K562 (cell line): ENCODE data around the gene LEO1. TPM values are rescaled to one million over a fixed set of nuclear protein-coding genes. Genes with fewer than 3 reads are reported as not detected.

Source experiments
- ADNP ChIP-seq: fragments of 200-800 bp; sonication (Bioruptor generic); IDR thresholded peaks from 2 replicates; pipeline ENCODE4 v1.6.1; 2016; ENCODE audit warnings: missing genetic modification characterization, missing compliant biosample characterization
- ATF7 ChIP-seq: fragments of 450-650 bp; IDR thresholded peaks from 2 replicates; pipeline ENCODE4 v1.7.1; 2014; ENCODE audit warnings: mild to moderate bottlenecking, moderate library complexity
- BACH1 ChIP-seq: fragments of 200-800 bp; sonication (Bioruptor generic); IDR thresholded peaks from 2 replicates; pipeline ENCODE4 v1.6.1; 2016; ENCODE audit warnings: missing genetic modification characterization, missing compliant biosample characterization
- CBFA2T2 ChIP-seq: fragments of 450-650 bp; conservative IDR thresholded peaks from 2 replicates; pipeline ENCODE4 v1.6.1; 2017; ENCODE audit warnings: mild to moderate bottlenecking
- CCNT2 ChIP-seq: IDR thresholded peaks from 2 replicates; pipeline ENCODE4 v1.6.1; 2011; ENCODE audit warnings: borderline replicate concordance, low read depth, mild to moderate bottlenecking, moderate library complexity, mixed read lengths, low read length; ENCODE audit not compliant: insufficient read length; ENCODE audit errors: extremely low read depth
- CEBPG ChIP-seq, 3 experiments: fragments of 200-800 bp in 1 of 3; sonication (Bioruptor generic) in 1 of 3; sonication (generic) in 1 of 3; formaldehyde crosslinking in 1 of 3; IDR thresholded peaks in 2 of 3; conservative IDR thresholded peaks in 1 of 3; 2 replicates each; pipeline versions ENCODE4 v1.6.1 to v1.8.0; 2016 to 2022; ENCODE audit warnings: missing compliant biosample characterization in 2 of 3, missing genetic modification characterization in 2 of 3, mild to moderate bottlenecking in 1 of 3, missing genetic modification reagents in 1 of 3
- CHCHD3 ChIP-seq: fragments of 250-450 bp; sonication (Bioruptor Pico); IDR thresholded peaks from 2 replicates; pipeline ENCODE4 v2.1.2; 2022; ENCODE audit warnings: mild to moderate bottlenecking
- CTBP1 ChIP-seq: fragments of 450-650 bp; IDR thresholded peaks from 2 replicates; pipeline ENCODE4 v1.6.1; 2016; ENCODE audit warnings: borderline replicate concordance
- EP300 ChIP-seq: IDR thresholded peaks from 2 replicates; pipeline ENCODE4 v1.6.1; 2012; ENCODE audit warnings: low read length, improper control_type of control experiment
- EWSR1 ChIP-seq: fragments of 450-650 bp; IDR thresholded peaks from 2 replicates; pipeline ENCODE4 v1.6.1; 2018; ENCODE audit warnings: borderline replicate concordance, mild to moderate bottlenecking, low read depth, moderate library complexity; ENCODE audit not compliant: partially characterized antibody
- JUN ChIP-seq, 2 experiments: sonication (generic) in 1 of 2; formaldehyde crosslinking in 1 of 2; IDR thresholded peaks; 2 replicates each; pipeline versions ENCODE4 v1.6.1 to v1.8.0; 2012 to 2022; ENCODE audit warnings: borderline replicate concordance in 2 of 2, mild to moderate bottlenecking in 2 of 2, improper control_type of control experiment in 1 of 2, low read depth in 1 of 2, low read length in 1 of 2, missing genetic modification reagents in 1 of 2
- MED1 ChIP-seq: sonication (generic); formaldehyde crosslinking; IDR thresholded peaks from 2 replicates; pipeline ENCODE4 v1.8.1; 2023; ENCODE audit warnings: missing genetic modification reagents, borderline replicate concordance
- MTA1 ChIP-seq: fragments of 450-650 bp; IDR thresholded peaks from 2 replicates; pipeline ENCODE4 v1.6.1; 2017; ENCODE audit warnings: borderline replicate concordance
- MTA3 ChIP-seq: fragments of 450-650 bp; formaldehyde crosslinking; IDR thresholded peaks from 2 replicates; pipeline ENCODE4 v1.6.1; 2017; ENCODE audit warnings: mild to moderate bottlenecking, borderline replicate concordance
- NCOA1 ChIP-seq: fragments of 450-650 bp; IDR thresholded peaks from 2 replicates; pipeline ENCODE4 v1.6.1; 2016; ENCODE audit warnings: low read depth
- NRF1 ChIP-seq, 2 experiments: fragments of 450-650 bp; IDR thresholded peaks in 1 of 2; conservative IDR thresholded peaks in 1 of 2; 2 replicates each; pipeline ENCODE4 v1.6.1; 2014; ENCODE audit warnings: mild to moderate bottlenecking in 2 of 2
- OTX1 ChIP-seq: fragments of 450-650 bp; formaldehyde crosslinking; IDR thresholded peaks from 2 replicates; pipeline ENCODE4 v1.4.0; 2022; ENCODE audit warnings: mild to moderate bottlenecking
- SMARCC2 ChIP-seq: fragments of 450-650 bp; IDR thresholded peaks from 2 replicates; pipeline ENCODE4 v1.6.1; 2017; ENCODE audit warnings: antibody characterized with exemption, moderate library complexity, mild to moderate bottlenecking, low read depth
- TBL1XR1 ChIP-seq, 2 experiments: IDR thresholded peaks; 2 replicates each; pipeline ENCODE4 v1.6.1; 2012; ENCODE audit warnings: improper control_type of control experiment in 2 of 2, low read length in 2 of 2, mild to moderate bottlenecking in 1 of 2
- TEAD4 ChIP-seq, 2 experiments: sonication (generic) in 1 of 2; formaldehyde crosslinking in 1 of 2; IDR thresholded peaks; 2 replicates each; pipeline versions ENCODE4 v1.6.1 to v1.8.0; 2012 to 2022; ENCODE audit warnings: borderline replicate concordance in 1 of 2, inconsistent platforms in 1 of 2, low read length in 1 of 2, mild to moderate bottlenecking in 1 of 2, missing genetic modification reagents in 1 of 2
- ZBTB17 ChIP-seq: fragments of 450-650 bp; formaldehyde crosslinking; IDR thresholded peaks from 2 replicates; pipeline ENCODE4 v1.4.0; 2020; ENCODE audit warnings: mild to moderate bottlenecking
- ZFX ChIP-seq: sonication (generic); formaldehyde crosslinking; IDR thresholded peaks from 2 replicates; pipeline ENCODE4 v1.8.0; 2022; ENCODE audit warnings: mild to moderate bottlenecking, missing genetic modification reagents, moderate library complexity
- ZNF57 ChIP-seq: fragments of 450-650 bp; formaldehyde crosslinking; IDR thresholded peaks from 2 replicates; pipeline ENCODE4 v1.4.0; 2020; ENCODE audit warnings: mild to moderate bottlenecking, moderate library complexity
- ZNF644 ChIP-seq: fragments of 200-800 bp; sonication (Bioruptor generic); IDR thresholded peaks from 2 replicates; pipeline ENCODE4 v1.6.1; 2016; ENCODE audit warnings: low read depth, missing genetic modification characterization, missing compliant biosample characterization
- polyA plus RNA-seq, 8 experiments: library from polyadenylated mRNA; depleted of rRNA in 4 of 8; stranded (reverse) in 5 of 8; unstranded in 3 of 8; fragments of >200 nt; fragmentation: Nextera tagmentation in 2 of 8; fragmentation: Illumina TruSeq in 1 of 8; extraction: Ambion mirVana in 2 of 8; extraction: Trizol in 1 of 8; gene quantifications; 2 replicates each; pipeline versions ENCODE4 v1.2.1 to v1.2.3, GENCODE V29; 2011 to 2014; ENCODE audit warnings: inconsistent platforms in 1 of 8, missing spikeins in 1 of 8
- total RNA-seq, 7 experiments: library from RNA; depleted of rRNA in 6 of 7; stranded (reverse); fragments of >200 nt in 6 of 7; fragmentation: Illumina TruSeq in 2 of 7; extraction: Trizol in 2 of 7; gene quantifications; 2 replicates each; pipeline versions ENCODE4 v1.2.1 to v1.2.3, GENCODE V29; 2011 to 2021; ENCODE audit warnings: low replicate concordance in 1 of 7
- TF ChIP-seq, protein P1 (sequence below): IDR thresholded peaks from 2 replicates; pipeline ENCODE4 v1.6.1; 2011; ENCODE audit not compliant: insufficient read length; ENCODE audit errors: extremely low read depth
- TF ChIP-seq, protein P2 (sequence below), 2 experiments: fragments of 450-650 bp; conservative IDR thresholded peaks; 2 replicates each; pipeline ENCODE4 v1.6.1; 2017; ENCODE audit warnings: mild to moderate bottlenecking in 2 of 2, moderate library complexity in 2 of 2

LEO1 gene
- total and polyA plus RNA-seq, 9 of the 15 experiments (the other 6 are each of a cell fraction or from before 2014, with no cell fraction given), result 8.4 to 48.3 (median 37.9) TPM

DNA sequence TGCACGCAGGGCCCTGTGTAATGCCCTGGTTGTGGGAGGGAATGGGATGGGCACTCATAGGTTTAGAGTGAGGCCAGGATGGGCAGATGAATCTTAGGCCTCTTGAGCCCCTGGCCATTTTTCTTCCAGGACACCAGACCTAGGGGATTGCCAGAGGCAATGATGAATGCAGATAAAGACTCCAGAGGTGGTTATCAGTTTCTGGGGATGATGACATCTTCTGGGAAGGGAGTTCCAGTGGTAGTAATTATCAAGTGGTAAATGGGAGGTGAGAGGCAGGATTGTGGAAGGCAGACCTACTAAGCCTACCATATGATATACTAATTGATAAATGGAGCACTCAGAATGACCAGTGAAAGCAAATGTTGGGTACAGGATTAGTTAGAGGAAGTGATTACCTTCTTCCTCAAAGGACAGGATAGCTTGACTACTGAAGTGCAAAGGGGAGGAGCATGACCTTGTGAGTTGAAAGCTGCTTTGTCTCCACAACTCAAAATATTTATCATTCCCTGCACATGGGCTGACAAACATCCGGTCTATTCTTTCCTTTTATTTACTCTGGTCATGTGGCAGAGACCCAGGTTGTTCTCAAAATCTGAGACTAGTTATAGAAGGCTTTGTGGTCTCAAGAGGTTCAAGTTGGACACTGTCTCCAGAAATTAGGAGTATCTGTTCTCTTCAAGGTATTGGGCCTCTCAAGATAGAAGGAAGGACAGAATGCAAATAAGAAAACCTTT is 37.3 kb upstream of the LEO1 start (continued):
- TF ChIP-seq, protein P1, sequence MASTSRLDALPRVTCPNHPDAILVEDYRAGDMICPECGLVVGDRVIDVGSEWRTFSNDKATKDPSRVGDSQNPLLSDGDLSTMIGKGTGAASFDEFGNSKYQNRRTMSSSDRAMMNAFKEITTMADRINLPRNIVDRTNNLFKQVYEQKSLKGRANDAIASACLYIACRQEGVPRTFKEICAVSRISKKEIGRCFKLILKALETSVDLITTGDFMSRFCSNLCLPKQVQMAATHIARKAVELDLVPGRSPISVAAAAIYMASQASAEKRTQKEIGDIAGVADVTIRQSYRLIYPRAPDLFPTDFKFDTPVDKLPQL, result no peak
- no peak for TF ChIP-seq MTA3
- 0 out of 2 replicates have a peak, but pooled peaks have one; percentile 8 for TF ChIP-seq JUN (IDR thresholded peaks at IDR 0.05; ENCODE audit: borderline replicate concordance, low read depth, low read length)
- no peak for TF ChIP-seq JUN (CRISPR knock-in tag; IDR thresholded peaks at IDR 0.05; ENCODE audit: borderline replicate concordance)
- no peak for TF ChIP-seq MED1 (CRISPR knock-in tag)
- no peak for TF ChIP-seq NCOA1
- TF ChIP-seq ADNP (tag), result 0 out of 2 replicates have a peak, but pooled peaks have one; percentile 24
- no peak for TF ChIP-seq BACH1
- no peak for TF ChIP-seq CEBPG (CRISPR knock-in tag; IDR thresholded peaks at IDR 0.05)
- TF ChIP-seq CEBPG (tag; conservative IDR thresholded peaks at IDR 0.05 in 1 of 2, IDR thresholded peaks at IDR 0.05 in 1 of 2), result peak; percentile 51 to 83
- TF ChIP-seq, protein P2, sequence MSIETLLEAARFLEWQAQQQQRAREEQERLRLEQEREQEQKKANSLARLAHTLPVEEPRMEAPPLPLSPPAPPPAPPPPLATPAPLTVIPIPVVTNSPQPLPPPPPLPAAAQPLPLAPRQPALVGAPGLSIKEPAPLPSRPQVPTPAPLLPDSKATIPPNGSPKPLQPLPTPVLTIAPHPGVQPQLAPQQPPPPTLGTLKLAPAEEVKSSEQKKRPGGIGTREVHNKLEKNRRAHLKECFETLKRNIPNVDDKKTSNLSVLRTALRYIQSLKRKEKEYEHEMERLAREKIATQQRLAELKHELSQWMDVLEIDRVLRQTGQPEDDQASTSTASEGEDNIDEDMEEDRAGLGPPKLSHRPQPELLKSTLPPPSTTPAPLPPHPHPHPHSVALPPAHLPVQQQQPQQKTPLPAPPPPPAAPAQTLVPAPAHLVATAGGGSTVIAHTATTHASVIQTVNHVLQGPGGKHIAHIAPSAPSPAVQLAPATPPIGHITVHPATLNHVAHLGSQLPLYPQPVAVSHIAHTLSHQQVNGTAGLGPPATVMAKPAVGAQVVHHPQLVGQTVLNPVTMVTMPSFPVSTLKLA (conservative IDR thresholded peaks at IDR 0.05), result peak; percentile 87 to 88
- TF ChIP-seq ZFX (CRISPR knock-in tag), result no peak
- 0 out of 2 replicates have a peak, but pooled peaks have one; percentile 6 for TF ChIP-seq EP300
- TF ChIP-seq CBFA2T2, result 0 out of 2 replicates have a peak, but pooled peaks have one; percentile 4
- TF ChIP-seq TBL1XR1 (IDR thresholded peaks at IDR 0.05; ENCODE audit: low read length in 2 of 2), result peak in 1 of 2 experiments; percentile 4; a peak in 1 of 4 replicates
- no peak for TF ChIP-seq EWSR1
- 0 out of 2 replicates have a peak, but pooled peaks have one; percentile 21 for TF ChIP-seq ZBTB17 (CRISPR knock-in tag)
- TF ChIP-seq OTX1 (CRISPR knock-in tag), result no peak
- TF ChIP-seq TEAD4 (IDR thresholded peaks at IDR 0.05; ENCODE audit: low read length), result no peak; the same call in 1 of the 2 replicates
- no peak for TF ChIP-seq TEAD4 (CRISPR knock-in tag; IDR thresholded peaks at IDR 0.05; ENCODE audit: borderline replicate concordance)
- no peak for TF ChIP-seq ZNF57 (CRISPR knock-in tag)
- TF ChIP-seq ATF7, result peak; percentile 80
- TF ChIP-seq CCNT2, result no peak
- TF ChIP-seq CHCHD3, result no peak
- peak; percentile 80 for TF ChIP-seq CTBP1
- peak; percentile 23; the same call in 1 of the 2 replicates for TF ChIP-seq SMARCC2
- peak; percentile 59 to 63; a peak in 3 of 4 replicates for TF ChIP-seq NRF1 (conservative IDR thresholded peaks at IDR 0.05 in 1 of 2, IDR thresholded peaks at IDR 0.05 in 1 of 2)
- TF ChIP-seq ZNF644 (tag), result 0 out of 2 replicates have a peak, but pooled peaks have one; percentile 34
- peak; percentile 56; the same call in 1 of the 2 replicates for TF ChIP-seq MTA1
